Measurements from ENCODE around the gene ST7.

DNA sequence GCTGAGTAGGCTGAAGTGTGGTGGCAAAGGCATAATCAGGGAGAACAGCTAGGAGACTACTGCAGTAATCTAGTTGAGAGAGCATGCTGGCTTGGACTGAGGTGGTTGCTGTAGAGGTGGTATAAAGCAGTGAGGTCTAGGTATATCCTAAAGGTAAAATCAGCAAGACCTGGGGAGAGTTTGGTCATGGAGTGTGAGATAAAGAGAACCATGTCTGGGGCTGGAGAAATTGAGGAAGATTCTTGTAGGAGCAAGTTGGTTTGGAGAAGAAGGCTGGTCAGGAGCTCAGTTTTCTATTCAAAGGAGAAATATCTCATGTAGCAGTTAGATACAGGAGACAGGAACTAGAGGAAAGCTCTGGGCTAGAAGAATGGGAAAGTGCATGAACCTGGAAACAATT, 32.9 kb upstream of the ST7 start:
- TF ChIP-seq, protein P1, sequence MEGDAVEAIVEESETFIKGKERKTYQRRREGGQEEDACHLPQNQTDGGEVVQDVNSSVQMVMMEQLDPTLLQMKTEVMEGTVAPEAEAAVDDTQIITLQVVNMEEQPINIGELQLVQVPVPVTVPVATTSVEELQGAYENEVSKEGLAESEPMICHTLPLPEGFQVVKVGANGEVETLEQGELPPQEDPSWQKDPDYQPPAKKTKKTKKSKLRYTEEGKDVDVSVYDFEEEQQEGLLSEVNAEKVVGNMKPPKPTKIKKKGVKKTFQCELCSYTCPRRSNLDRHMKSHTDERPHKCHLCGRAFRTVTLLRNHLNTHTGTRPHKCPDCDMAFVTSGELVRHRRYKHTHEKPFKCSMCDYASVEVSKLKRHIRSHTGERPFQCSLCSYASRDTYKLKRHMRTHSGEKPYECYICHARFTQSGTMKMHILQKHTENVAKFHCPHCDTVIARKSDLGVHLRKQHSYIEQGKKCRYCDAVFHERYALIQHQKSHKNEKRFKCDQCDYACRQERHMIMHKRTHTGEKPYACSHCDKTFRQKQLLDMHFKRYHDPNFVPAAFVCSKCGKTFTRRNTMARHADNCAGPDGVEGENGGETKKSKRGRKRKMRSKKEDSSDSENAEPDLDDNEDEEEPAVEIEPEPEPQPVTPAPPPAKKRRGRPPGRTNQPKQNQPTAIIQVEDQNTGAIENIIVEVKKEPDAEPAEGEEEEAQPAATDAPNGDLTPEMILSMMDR (conservative IDR thresholded peaks at IDR 0.05 in 1 of 2, IDR thresholded peaks at IDR 0.05 in 1 of 2; ENCODE audit: extremely low read depth in 1 of 2, insufficient read depth in 1 of 2, low read depth in 1 of 2, low read length in 2 of 2): no peak
- TF ChIP-seq EZH2 (IDR thresholded peaks at IDR 0.05; ENCODE audit: borderline replicate concordance, low read length): no peak

Measured in mammary epithelial cell (primary cell).